HG03520 (cell line): ENCODE results near the gene RNF224.
A peak's percentile ranks its signal among the peaks of the same experiment; 100 is the strongest.

Experiments used
- ATAC-seq: cut with Tn5 transposase; IDR thresholded peaks from one replicate; pipeline ENCODE4 v1.9.1; 2021; ENCODE audit warnings: mild to moderate bottlenecking, moderate library complexity; ENCODE audit not compliant: unreplicated experiment

The RNF224 gene

DNA sequence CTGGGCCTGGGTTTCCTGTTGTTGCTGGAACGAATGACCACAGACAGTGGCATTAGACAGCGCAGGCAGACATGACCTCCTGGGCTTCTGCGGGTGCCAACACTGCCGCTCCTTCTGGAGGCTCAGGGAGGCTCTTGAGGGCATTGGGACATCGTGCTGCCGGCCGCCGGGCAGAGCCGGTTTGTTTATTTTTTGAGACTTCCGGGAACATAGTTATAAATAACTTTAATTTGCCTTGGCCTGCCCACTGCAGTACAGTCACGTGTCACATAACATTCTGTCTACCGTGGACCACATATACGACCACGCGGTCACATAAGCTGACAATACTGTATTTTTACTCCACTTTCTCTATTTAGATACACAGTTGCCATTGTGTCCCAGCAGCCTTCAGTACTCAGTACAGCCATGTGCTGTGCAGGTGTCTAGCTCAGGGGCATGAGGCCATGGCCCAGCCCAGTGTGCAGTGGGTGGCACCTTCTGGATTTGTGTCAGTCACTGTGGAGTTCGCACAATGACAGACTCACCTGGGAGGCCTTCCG is 42.0 kb downstream of the RNF224 start:
- ATAC-seq: no peak

DNA sequence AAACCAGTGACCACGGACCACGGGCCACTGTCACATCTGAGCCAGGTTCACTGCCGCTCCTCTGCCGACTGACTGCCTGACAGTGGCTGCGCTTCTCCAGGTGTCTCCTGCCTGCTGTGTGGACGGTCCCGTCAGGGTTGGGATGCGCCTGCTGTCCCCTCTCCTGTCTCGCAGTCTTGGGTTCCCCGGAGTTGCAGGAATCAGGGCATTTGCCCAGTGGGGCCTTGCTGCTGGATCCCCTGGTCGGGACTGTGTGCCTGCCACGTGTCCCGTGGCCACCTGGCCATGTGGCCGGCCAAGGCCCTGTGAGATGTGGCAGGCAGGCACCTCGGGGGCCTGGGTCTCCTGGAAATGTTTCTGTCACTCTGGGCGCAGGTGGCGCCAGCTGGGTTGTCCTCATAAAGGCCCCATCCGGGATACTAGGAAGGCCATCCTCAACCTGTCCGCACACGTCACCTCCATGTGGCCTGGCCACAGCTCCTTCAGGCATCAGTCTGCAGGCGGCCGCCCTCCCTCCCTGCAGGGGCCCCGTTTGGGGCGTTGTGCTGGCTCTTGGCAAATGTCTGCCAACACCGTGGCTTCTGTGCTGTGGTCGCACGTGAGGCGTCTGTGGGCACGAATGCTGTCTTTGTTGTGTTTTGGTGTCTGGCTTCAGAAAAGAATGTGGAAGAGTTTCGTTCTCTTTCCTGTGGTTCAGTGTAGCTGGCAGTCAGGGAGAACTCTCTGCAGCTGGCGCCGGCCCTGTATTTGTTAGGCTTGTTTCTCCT is 43.8 kb downstream of the RNF224 start:
- ATAC-seq: no peak

- ATAC-seq: no peak
Observed at GRCh38 chr9:137271696-137272076, 44.4 kb downstream of the RNF224 start.

DNA sequence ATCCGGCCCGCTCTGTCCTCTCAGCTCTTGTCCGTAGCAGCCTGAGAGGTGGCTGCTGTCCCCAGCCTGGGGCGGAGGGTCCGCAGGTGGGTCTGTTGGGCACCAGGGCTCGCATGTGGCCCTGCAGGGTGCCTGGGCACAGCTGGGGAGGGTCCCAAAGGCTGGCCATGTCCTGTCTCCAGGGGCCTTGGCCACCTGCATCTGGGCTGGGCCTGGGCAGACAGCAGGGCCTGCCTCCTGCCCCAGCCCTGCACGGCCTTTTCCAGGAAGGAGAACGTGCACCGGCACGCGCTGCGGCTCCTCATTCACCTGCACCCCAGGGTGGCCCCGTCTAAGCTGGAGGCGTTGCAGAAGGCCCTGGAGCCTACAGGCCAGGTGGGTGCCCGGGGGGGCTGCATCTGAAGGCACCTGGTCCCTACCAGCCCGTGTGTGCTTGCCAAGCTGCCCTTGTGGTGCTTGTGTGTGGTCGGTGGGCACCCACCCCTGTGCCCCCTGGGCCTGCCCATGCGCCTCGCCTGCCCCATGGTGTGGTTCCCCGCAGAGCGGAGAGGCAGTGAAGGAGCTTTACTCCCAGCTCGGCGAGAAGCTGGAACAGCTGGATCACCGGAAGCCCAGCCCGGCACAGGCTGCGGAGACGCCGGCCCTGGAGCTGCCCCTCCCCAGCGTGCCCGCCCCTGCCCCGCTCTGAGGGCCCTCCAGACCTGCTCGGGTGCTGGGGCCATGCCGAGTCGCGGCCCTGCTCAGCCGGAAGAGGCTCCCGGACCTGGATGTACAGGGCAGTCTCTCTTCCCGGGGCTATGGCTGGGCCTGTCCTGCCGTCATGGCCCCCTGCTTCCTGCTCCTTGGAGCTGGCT is 45.2 kb downstream of the RNF224 start:
- no peak for ATAC-seq

DNA sequence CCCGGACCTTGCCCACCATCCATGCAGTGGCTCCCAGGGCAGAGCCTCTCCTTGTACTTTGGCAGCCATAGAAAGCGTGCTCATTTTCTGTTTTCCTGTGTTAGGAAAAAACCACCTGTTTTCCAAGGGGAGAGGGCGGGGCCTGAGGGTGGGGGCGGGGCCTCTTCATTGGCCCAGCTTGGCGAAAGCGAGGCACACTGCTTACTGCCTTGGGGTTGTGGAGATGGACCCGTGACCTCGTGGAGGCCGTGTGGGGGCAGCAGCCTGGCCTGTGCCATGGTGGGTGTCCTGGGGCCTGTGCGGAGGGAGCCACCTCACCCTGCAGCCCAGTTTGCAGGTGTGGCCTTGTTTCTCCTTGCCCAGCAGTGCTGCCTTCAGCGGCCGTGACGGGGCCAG is 45.8 kb downstream of the RNF224 start:
- no peak for ATAC-seq

- ATAC-seq: no peak
Observed at GRCh38 chr9:137273611-137274320, 46.5 kb downstream of the RNF224 start.

- no peak for ATAC-seq
Observed at GRCh38 chr9:137275203-137275587, 47.9 kb downstream of the RNF224 start.

- no peak for ATAC-seq
Observed at GRCh38 chr9:137275588-137276472, 48.5 kb downstream of the RNF224 start.

DNA sequence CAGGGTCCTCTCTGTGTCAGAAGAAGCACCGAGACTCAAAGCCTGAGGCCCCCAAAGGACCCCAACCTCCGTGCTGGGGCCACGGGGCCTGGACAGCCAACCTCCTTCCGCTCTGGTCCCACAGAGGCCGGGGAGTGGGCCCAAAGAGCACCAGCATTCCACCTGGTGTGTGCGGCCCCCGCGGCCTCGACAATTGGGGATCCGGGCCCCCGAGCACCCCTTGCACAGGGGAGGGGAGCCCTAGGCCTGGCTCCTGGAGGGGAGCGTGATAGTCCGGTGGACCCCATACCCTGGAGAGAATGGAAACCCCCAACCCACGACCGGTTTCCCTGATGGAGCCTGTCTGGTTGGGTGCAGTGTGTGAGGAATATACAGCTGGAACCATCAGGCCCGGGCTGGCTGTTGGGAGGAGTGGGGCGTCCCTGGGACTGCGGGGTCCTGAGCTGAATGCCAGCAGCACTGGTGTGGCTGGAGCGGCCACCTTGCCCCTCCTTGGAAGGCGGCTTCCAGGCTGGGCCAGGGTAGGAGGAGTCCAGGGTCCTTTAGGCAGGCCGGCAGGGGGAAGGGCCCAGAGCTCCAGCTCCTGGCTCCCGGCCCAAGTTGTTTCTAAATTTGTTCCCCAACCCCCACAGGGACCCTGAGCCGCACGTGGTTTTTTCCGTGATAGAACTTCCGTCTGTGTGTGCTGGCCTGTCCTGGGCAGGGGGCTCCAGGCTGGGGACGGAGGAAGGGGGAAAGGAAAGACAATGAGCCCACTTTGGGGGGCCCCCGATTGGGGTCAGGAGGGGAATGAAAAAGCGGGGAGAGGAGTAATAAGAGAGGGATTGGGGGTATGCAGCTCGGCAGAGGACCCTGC is 49.4 kb downstream of the RNF224 start:
- ATAC-seq: no peak

DNA sequence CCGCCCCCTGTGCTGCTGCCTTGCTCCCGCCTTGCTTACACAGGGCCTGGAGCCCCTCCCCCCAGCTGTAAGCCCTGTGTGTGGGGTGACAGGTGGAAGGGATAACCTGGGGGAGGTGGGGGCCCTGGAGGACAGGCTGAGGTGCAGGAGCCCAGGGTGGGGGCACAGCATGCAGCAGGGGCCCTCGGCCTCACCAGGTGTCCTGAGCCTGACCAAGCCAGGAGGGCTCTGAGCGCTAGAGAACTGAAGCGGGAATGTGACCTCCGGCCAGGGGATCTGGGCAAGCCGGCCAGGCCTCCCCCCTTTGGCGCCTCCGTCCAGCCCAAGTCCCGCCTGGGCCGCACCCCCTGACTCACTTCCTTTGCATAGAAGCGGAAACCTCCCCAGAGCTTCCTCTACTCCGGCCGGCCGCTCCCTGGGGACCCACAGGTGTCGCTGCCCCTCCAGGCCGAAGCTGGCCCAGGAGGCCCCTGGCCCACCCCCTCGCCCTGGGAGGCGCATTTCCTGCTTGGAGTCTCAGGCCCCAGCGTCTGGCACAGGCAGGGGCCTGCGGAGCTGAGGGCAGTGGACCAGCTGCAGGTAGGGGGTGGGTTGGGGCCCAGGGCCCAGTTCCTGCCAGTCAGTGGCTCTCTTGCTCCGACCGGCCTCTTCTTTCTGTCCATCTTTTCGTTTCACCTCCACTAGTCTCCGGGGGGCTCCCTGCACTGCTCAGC is 50.2 kb downstream of the RNF224 start, which contains the start of gene TOR4A:
Gene TOR4A, plus strand, starts transcription at position 398 of the 713 bp plus-strand sequence. CDS start 964 bp downstream, outside the sequence.
- peak; percentile 48 for ATAC-seq

DNA sequence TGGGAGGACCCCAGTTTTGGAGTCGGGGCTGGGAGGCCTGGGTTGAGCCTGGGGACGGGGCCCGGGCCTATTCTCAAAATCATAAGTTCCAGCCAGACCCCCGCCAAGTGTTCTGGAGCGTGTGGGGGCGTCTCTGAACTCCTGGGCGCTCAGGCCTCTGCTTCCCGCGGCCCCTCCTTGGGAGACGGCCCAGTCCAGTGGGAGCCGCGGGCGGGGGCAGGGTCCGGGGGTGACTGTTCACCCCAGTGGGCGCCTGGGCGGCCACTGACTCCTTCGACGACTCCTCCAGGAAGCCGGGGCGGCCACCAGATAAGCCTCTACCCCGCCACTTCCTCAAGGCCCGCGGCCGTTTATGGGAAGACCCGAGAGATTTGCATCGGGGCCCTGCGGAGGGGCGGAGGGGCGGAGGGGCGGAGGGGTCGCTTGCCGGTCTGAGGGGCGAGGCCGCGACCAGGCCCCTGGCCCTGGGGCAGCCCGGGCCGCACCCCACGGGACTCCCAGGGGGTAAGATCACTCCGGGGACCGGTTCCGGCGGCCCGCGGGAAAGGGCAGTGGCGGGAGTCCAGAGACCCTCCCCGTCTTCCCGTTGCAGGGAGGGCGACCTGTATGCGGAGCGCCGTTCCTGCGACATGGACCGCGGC is 50.9 kb downstream of the RNF224 start:
- peak; percentile 5 for ATAC-seq
